Retinal pigment epithelial cell (primary cell): ENCODE data around the gene TCP1.
"Not testable (repeated sequence)": the region's sequence is repeated elsewhere in the genome, so short reads cannot be mapped to it uniquely, and the experiment has no call there.

Source experiments
- DNase-seq: peaks from one replicate; pipeline ENCODE4 v3.0.0-alpha.2; 2010; ENCODE audit warnings: low read depth
- H3K4me3 ChIP-seq: 2 replicates; pipeline ENCODE4 v1.5.1; 2011; ENCODE audit warnings: mild to moderate bottlenecking, low read length, control low read depth, moderate library complexity
- TF ChIP-seq, protein P1 (sequence below): conservative IDR thresholded peaks from 2 replicates; pipeline ENCODE4 v1.5.1; 2011; ENCODE audit warnings: low read depth, low read length, control low read depth, inconsistent platforms

The TCP1 gene

GRCh38 chr6:159823953-159824352, 34.6 kb upstream of the TCP1 start:
- no peak for DNase-seq
- TF ChIP-seq, protein P1, sequence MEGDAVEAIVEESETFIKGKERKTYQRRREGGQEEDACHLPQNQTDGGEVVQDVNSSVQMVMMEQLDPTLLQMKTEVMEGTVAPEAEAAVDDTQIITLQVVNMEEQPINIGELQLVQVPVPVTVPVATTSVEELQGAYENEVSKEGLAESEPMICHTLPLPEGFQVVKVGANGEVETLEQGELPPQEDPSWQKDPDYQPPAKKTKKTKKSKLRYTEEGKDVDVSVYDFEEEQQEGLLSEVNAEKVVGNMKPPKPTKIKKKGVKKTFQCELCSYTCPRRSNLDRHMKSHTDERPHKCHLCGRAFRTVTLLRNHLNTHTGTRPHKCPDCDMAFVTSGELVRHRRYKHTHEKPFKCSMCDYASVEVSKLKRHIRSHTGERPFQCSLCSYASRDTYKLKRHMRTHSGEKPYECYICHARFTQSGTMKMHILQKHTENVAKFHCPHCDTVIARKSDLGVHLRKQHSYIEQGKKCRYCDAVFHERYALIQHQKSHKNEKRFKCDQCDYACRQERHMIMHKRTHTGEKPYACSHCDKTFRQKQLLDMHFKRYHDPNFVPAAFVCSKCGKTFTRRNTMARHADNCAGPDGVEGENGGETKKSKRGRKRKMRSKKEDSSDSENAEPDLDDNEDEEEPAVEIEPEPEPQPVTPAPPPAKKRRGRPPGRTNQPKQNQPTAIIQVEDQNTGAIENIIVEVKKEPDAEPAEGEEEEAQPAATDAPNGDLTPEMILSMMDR, result no peak
- no peak overlapping the region for H3K4me3 ChIP-seq

- no peak overlapping the region for H3K4me3 ChIP-seq
- TF ChIP-seq, protein P1, result no peak
- no peak for DNase-seq
Observed at GRCh38 chr6:159821726-159822125, 32.3 kb upstream of the TCP1 start.

DNA sequence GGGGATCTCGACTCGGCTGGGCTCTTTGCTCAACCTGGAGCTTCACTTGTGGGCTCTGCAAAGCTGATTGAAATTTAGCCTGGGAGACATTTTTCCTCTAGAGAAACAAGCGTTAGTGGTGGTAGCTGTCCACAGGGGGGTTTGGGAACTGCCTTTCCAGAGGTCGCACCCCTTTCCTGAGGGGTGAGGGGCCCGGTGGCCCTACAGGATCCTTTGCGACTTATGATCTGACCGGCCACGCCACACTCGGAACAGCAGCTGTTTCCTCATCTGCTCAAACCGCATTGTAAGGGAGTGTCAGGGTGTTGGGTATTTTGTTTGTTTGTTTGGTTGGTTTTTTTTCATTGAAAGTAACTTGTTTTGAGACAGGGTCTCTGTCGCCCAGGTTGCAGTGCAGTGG, 31.7 kb upstream of the TCP1 start:
- no peak for DNase-seq
- TF ChIP-seq, protein P1, result no peak
- no peak overlapping the region for H3K4me3 ChIP-seq

DNA sequence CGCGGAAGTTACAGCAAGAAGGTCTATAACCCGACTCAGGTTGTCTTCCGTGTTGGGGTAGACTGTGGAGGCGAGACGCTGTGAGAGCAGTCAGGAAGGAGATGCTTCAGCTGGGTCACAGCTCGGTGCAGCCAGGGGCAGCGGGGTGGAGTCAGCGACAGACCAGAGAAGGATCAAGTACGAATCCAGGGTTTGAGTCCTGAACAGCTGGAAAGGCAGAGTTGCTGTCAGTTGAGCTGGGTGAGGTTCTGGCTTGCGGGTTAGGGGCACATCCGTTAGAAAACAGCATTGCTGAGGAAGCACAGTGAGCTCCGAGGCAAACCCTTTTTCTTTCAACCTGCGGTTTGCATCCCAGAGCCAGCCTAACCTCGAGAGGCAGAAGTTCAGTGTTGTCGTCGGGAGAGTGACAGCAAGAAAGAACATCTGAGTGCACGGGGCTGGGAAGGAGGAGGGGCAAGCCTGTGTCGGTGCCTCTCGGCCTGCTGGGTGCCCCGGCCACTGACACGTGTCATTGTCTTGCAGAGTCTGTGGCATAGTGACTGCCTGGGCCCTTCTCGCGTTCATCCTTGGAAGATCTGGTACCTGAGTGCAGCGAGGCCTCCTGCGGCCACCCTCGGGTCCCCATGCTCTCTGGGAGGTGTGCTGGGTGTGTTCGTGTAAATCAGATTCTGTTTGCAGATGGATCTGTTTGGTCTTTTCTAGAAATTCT, 30.7 kb upstream of the TCP1 start:
- H3K4me3 ChIP-seq, result no peak overlapping the region
- no peak for DNase-seq

GRCh38 chr6:159819098-159819497, 29.7 kb upstream of the TCP1 start:
- DNase-seq, result no peak
- TF ChIP-seq, protein P1, result no peak
- H3K4me3 ChIP-seq, result no peak overlapping the region

More for the DNA sequence above, 30.7 kb upstream of the TCP1 start:
- TF ChIP-seq, protein P1, result no peak

DNA sequence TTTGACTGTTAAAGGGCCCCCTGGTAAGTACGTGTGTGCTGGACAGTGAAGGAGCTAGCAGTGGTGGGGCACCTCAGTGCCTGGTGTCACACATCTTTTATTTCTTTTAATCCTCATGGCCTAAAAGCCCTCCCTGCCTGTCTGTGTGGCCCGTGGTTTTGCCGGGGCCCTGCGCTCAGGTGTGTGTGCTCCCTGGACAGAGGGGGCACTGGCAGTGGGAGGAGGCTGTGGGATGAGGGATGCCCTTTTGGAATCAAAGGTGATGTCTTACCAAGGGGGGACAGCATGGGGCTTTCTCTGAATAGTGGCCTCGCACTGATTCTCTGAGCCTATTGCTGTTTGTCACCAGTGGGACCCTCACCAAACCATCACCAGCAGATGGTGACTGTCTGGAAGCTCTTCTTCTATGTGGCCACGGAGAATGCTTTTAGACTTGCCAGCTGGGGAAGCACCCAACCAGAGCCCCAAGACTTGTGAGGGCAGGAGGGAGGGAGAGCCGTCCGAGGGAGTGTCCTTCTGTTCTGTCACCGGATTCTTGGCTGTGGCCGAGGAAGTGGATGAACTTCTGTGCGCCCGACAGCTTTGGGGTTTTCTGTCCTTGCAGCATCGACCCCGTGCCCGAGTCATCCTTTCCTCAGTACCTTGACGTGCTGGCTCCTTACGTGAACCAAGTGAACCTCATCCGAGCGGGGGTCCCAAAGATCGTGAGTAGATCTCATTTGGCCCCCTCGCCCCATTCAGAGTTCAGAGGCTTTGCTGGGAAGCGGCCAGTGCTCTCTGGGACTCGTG, 28.7 kb upstream of the TCP1 start:
- TF ChIP-seq, protein P1, result no peak
- DNase-seq, result no peak
- no peak overlapping the region for H3K4me3 ChIP-seq

DNA sequence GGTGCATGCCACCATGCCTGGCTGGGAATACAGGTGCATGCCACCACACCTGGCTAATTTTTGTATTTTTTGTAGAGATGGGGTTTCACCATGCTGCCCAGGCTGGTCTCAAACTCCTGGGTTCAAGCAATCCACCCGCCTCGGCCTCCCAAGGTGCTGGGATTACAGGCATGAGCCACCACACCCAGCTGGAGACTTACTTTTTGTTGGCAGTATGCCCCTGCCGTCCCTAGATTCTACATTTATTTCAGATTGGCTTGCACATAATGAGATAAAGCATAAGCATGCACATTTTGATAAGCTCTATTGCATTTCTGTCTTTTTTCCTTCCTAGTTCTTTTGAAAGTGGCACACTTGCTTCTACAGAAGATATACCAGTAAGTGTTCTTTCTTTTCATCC, 27.4 kb upstream of the TCP1 start:
- H3K4me3 ChIP-seq, DNase-seq: not testable (repeated sequence)
